K562 (cell line): ENCODE results near the gene GNG3. TPM values are rescaled to one million over a fixed set of nuclear protein-coding genes. Genes with fewer than 3 reads are reported as not detected.
A peak's percentile ranks its signal among the peaks of the same experiment; 100 is the strongest.

Experiments
- CBFA2T3 ChIP-seq: fragments of 450-650 bp; IDR thresholded peaks from 2 replicates; pipeline ENCODE4 v1.6.1; 2017
- CCAR2 ChIP-seq: fragments of 200-400 bp; formaldehyde crosslinking; IDR thresholded peaks from 2 replicates; pipeline ENCODE4 v1.6.1; 2017; ENCODE audit warnings: mild to moderate bottlenecking, low read depth, low read length
- HLTF ChIP-seq: fragments of 450-650 bp; IDR thresholded peaks from 2 replicates; pipeline ENCODE4 v1.6.1; 2016
- KLF16 ChIP-seq: IDR thresholded peaks from 2 replicates; pipeline ENCODE4 v1.6.1; 2016; ENCODE audit warnings: antibody characterized with exemption
- NCOA4 ChIP-seq: fragments of 450-650 bp; IDR thresholded peaks from 2 replicates; pipeline ENCODE4 v1.6.1; 2018; ENCODE audit warnings: mild to moderate bottlenecking; ENCODE audit not compliant: partially characterized antibody
- NFXL1 ChIP-seq: fragments of 450-650 bp; formaldehyde crosslinking; IDR thresholded peaks from 2 replicates; pipeline ENCODE4 v1.4.0; 2021; ENCODE audit warnings: mild to moderate bottlenecking
- NFYB ChIP-seq: IDR thresholded peaks from 2 replicates; pipeline ENCODE4 v1.6.1; 2011; ENCODE audit warnings: mild to moderate bottlenecking, moderate library complexity; ENCODE audit not compliant: insufficient read length; ENCODE audit errors: extremely low read depth
- NUFIP1 ChIP-seq: fragments of 450-650 bp; IDR thresholded peaks from 2 replicates; pipeline ENCODE4 v1.6.1; 2018; ENCODE audit not compliant: partially characterized antibody
- PHB ChIP-seq: fragments of 250-450 bp; sonication (Bioruptor Pico); IDR thresholded peaks from 2 replicates; pipeline ENCODE4 v1.5.0; 2021
- PTBP1 ChIP-seq: fragments of 200-400 bp; formaldehyde crosslinking; IDR thresholded peaks from 2 replicates; pipeline ENCODE4 v1.6.1; 2017; ENCODE audit warnings: low read depth, low read length
- PTTG1 ChIP-seq: fragments of 450-650 bp; IDR thresholded peaks from 2 replicates; pipeline ENCODE4 v1.6.1; 2016; ENCODE audit warnings: low read depth, mild to moderate bottlenecking, missing genetic modification characterization, missing compliant biosample characterization
- RBM17 ChIP-seq: fragments of 200-400 bp; formaldehyde crosslinking; IDR thresholded peaks from 2 replicates; pipeline ENCODE4 v1.6.1; 2017; ENCODE audit warnings: low read depth, mild to moderate bottlenecking, low read length, borderline replicate concordance
- TEAD2 ChIP-seq: fragments of 450-650 bp; IDR thresholded peaks from 2 replicates; pipeline ENCODE4 v1.6.1; 2016; ENCODE audit warnings: missing genetic modification characterization, control low read depth, missing compliant biosample characterization
- XRCC3 ChIP-seq: fragments of 450-650 bp; IDR thresholded peaks from 2 replicates; pipeline ENCODE4 v1.6.1; 2017; ENCODE audit warnings: mild to moderate bottlenecking, moderate library complexity
- YBX1 ChIP-seq: fragments of 450-650 bp; IDR thresholded peaks from 2 replicates; pipeline ENCODE4 v1.7.1; 2016; ENCODE audit warnings: mild to moderate bottlenecking
- ZFP30 ChIP-seq: fragments of 250-450 bp; sonication (Bioruptor Pico); IDR thresholded peaks from 2 replicates; pipeline ENCODE4 v1.8.0; 2022; ENCODE audit warnings: moderate library complexity, mild to moderate bottlenecking, inconsistent platforms, borderline replicate concordance
- ZNF263 ChIP-seq: sonication (generic); formaldehyde crosslinking; IDR thresholded peaks from 2 replicates; pipeline ENCODE4 v1.8.0; 2022; ENCODE audit warnings: mild to moderate bottlenecking, missing genetic modification reagents, borderline replicate concordance
- ZNF282 ChIP-seq: sonication (generic); formaldehyde crosslinking; IDR thresholded peaks from 2 replicates; pipeline ENCODE4 v1.8.1; 2023; ENCODE audit warnings: missing genetic modification reagents
- polyA plus RNA-seq, 8 experiments: library from polyadenylated mRNA; depleted of rRNA in 4 of 8; stranded (reverse) in 5 of 8; unstranded in 3 of 8; fragments of >200 nt; fragmentation: Nextera tagmentation in 2 of 8; fragmentation: Illumina TruSeq in 1 of 8; extraction: Ambion mirVana in 2 of 8; extraction: Trizol in 1 of 8; gene quantifications; 2 replicates each; pipeline versions ENCODE4 v1.2.1 to v1.2.3, GENCODE V29; 2011 to 2014; ENCODE audit warnings: inconsistent platforms in 1 of 8, missing spikeins in 1 of 8
- total RNA-seq, 7 experiments: library from RNA; depleted of rRNA in 6 of 7; stranded (reverse); fragments of >200 nt in 6 of 7; fragmentation: Illumina TruSeq in 2 of 7; extraction: Trizol in 2 of 7; gene quantifications; 2 replicates each; pipeline versions ENCODE4 v1.2.1 to v1.2.3, GENCODE V29; 2011 to 2021; ENCODE audit warnings: low replicate concordance in 1 of 7
- TF ChIP-seq, protein P1 (sequence below): fragments of 450-650 bp; IDR thresholded peaks from 2 replicates; pipeline ENCODE4 v1.6.1; 2016; ENCODE audit warnings: missing biosample characterization, missing genetic modification characterization
- TF ChIP-seq, protein P2 (sequence below), 2 experiments: IDR thresholded peaks in 1 of 2; conservative IDR thresholded peaks in 1 of 2; 2 replicates each; pipeline ENCODE4 v1.6.1; 2016; ENCODE audit warnings: low read depth in 2 of 2, mild to moderate bottlenecking in 1 of 2, missing compliant biosample characterization in 1 of 2, missing genetic modification characterization in 1 of 2, moderate library complexity in 1 of 2
- TF ChIP-seq, protein P3 (sequence below), 3 experiments: IDR thresholded peaks in 2 of 3; conservative IDR thresholded peaks in 1 of 3; 2 replicates each; pipeline ENCODE4 v1.5.1; 2011 to 2012; ENCODE audit warnings: low read length in 3 of 3, mild to moderate bottlenecking in 3 of 3, control low read depth in 2 of 3, improper control_type of control experiment in 1 of 3, inconsistent platforms in 1 of 3, low read depth in 1 of 3, mixed read lengths in 1 of 3, moderate library complexity in 1 of 3; ENCODE audit not compliant: insufficient read depth in 2 of 3

The GNG3 gene
- total and polyA plus RNA-seq, 9 of the 15 experiments (the other 6 are each of a cell fraction or from before 2014, with no cell fraction given): 0.07 TPM; not detected in 8

DNA sequence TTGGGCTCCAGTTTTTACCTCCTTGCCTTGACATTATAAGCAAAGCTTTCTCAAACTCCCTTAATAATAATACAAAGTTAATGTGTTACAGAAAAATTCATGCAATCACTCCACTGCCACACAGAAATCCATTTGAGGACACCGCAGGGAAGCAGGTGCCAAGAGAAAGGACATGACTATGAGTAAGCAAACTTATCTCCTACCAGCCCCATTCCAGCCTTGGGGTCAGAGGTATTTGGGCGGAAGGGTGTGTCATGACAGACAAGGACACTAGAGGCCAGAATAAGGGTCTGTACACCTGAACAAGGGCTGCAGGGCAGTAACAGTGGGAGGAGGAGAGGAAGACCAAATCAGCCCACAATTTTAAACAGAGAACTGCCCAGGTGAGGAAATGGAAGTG lies 5.9 kb downstream of the GNG3 start (continued):
- TF ChIP-seq, protein P1, sequence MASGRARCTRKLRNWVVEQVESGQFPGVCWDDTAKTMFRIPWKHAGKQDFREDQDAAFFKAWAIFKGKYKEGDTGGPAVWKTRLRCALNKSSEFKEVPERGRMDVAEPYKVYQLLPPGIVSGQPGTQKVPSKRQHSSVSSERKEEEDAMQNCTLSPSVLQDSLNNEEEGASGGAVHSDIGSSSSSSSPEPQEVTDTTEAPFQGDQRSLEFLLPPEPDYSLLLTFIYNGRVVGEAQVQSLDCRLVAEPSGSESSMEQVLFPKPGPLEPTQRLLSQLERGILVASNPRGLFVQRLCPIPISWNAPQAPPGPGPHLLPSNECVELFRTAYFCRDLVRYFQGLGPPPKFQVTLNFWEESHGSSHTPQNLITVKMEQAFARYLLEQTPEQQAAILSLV: no peak
- TF ChIP-seq PTBP1: no peak
- TF ChIP-seq, protein P2, sequence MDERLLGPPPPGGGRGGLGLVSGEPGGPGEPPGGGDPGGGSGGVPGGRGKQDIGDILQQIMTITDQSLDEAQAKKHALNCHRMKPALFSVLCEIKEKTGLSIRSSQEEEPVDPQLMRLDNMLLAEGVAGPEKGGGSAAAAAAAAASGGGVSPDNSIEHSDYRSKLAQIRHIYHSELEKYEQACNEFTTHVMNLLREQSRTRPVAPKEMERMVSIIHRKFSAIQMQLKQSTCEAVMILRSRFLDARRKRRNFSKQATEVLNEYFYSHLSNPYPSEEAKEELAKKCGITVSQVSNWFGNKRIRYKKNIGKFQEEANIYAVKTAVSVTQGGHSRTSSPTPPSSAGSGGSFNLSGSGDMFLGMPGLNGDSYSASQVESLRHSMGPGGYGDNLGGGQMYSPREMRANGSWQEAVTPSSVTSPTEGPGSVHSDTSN (CRISPR knock-in tag; IDR thresholded peaks at IDR 0.05; ENCODE audit: low read depth): no peak
- TF ChIP-seq, protein P2 (tag; conservative IDR thresholded peaks at IDR 0.05; ENCODE audit: low read depth): no peak
- no peak for TF ChIP-seq XRCC3
- no peak for TF ChIP-seq NFYB
- TF ChIP-seq PHB (CRISPR knock-in tag): no peak
- TF ChIP-seq ZNF282 (CRISPR knock-in tag): no peak
- TF ChIP-seq KLF16: no peak
- TF ChIP-seq ZFP30 (CRISPR knock-in tag): no peak
- TF ChIP-seq NCOA4: no peak
- TF ChIP-seq CCAR2: no peak
- no peak for TF ChIP-seq YBX1
- no peak for TF ChIP-seq PTTG1 (tag)
- TF ChIP-seq TEAD2 (tag): no peak
- TF ChIP-seq RBM17: no peak
- no peak for TF ChIP-seq HLTF
- no peak for TF ChIP-seq NFXL1
- TF ChIP-seq, protein P3, sequence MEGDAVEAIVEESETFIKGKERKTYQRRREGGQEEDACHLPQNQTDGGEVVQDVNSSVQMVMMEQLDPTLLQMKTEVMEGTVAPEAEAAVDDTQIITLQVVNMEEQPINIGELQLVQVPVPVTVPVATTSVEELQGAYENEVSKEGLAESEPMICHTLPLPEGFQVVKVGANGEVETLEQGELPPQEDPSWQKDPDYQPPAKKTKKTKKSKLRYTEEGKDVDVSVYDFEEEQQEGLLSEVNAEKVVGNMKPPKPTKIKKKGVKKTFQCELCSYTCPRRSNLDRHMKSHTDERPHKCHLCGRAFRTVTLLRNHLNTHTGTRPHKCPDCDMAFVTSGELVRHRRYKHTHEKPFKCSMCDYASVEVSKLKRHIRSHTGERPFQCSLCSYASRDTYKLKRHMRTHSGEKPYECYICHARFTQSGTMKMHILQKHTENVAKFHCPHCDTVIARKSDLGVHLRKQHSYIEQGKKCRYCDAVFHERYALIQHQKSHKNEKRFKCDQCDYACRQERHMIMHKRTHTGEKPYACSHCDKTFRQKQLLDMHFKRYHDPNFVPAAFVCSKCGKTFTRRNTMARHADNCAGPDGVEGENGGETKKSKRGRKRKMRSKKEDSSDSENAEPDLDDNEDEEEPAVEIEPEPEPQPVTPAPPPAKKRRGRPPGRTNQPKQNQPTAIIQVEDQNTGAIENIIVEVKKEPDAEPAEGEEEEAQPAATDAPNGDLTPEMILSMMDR (IDR thresholded peaks at IDR 0.05 in 2 of 3, conservative IDR thresholded peaks at IDR 0.05 in 1 of 3; ENCODE audit: insufficient read depth in 2 of 3, low read depth in 1 of 3, low read length in 3 of 3): 0 out of 6 replicates have a peak, but pooled peaks of 1 of the 3 experiments have one; percentile 6
- no peak for TF ChIP-seq NUFIP1
- peak; percentile 49 for TF ChIP-seq CBFA2T3
- TF ChIP-seq ZNF263 (CRISPR knock-in tag): no peak
